GM12878 (cell line): Measurements from ENCODE around the gene SURF2. TPM values are rescaled to one million over a fixed set of nuclear protein-coding genes. Genes with fewer than 3 reads are reported as not detected.

ENCODE experiments used
- BRCA1 ChIP-seq: IDR thresholded peaks from 2 replicates; pipeline ENCODE4 v1.6.1; 2011; ENCODE audit warnings: low read depth, low read length, improper control_type of control experiment
- CBX5 ChIP-seq: sonication (generic); IDR thresholded peaks from 2 replicates; pipeline ENCODE4 v1.6.1; 2016; ENCODE audit warnings: low read depth, moderate library complexity, mild to moderate bottlenecking, inconsistent platforms
- EP300 ChIP-seq, 2 experiments: fragments of 150-350 bp in 1 of 2; IDR thresholded peaks; 2 replicates each; pipeline ENCODE4 v1.6.1; 2011 to 2012; ENCODE audit warnings: low read depth in 2 of 2, low read length in 2 of 2, borderline replicate concordance in 1 of 2, improper control_type of control experiment in 1 of 2, inconsistent platforms in 1 of 2; ENCODE audit not compliant: control insufficient read depth in 1 of 2
- FOS ChIP-seq: IDR thresholded peaks from 3 replicates; pipeline ENCODE4 v1.6.1; 2011; ENCODE audit warnings: borderline replicate concordance; ENCODE audit not compliant: insufficient read length; ENCODE audit errors: extremely low read depth
- JUNB ChIP-seq: IDR thresholded peaks from 2 replicates; pipeline ENCODE4 v1.6.1; 2016; ENCODE audit warnings: antibody characterized with exemption, mild to moderate bottlenecking
- LARP7 ChIP-seq: fragments of 450-650 bp; IDR thresholded peaks from 2 replicates; pipeline ENCODE4 v1.6.1; 2017; ENCODE audit warnings: mild to moderate bottlenecking
- MEF2A ChIP-seq: IDR thresholded peaks from 2 replicates; pipeline ENCODE4 v1.6.1; 2011; ENCODE audit warnings: low read depth, mild to moderate bottlenecking, low read length, moderate library complexity; ENCODE audit not compliant: insufficient read depth
- NBN ChIP-seq: fragments of 450-650 bp; IDR thresholded peaks from 2 replicates; pipeline ENCODE4 v1.6.1; 2016
- NRF1 ChIP-seq: conservative IDR thresholded peaks from 2 replicates; pipeline ENCODE4 v1.6.1; 2011; ENCODE audit warnings: mild to moderate bottlenecking, low read depth, low read length, improper control_type of control experiment
- POLR2AphosphoS5 ChIP-seq: IDR thresholded peaks from 2 replicates; pipeline ENCODE4 v1.6.1; 2011; ENCODE audit warnings: mild to moderate bottlenecking, low read length, inconsistent platforms
- polyA plus RNA-seq, 11 experiments: library from polyadenylated mRNA; depleted of rRNA in 4 of 11; unstranded in 6 of 11; stranded (reverse) in 5 of 11; fragments of >200 nt; fragmentation: Nextera tagmentation in 4 of 11; fragmentation: Illumina TruSeq in 1 of 11; extraction: Ambion mirVana in 4 of 11; extraction: Trizol in 1 of 11; gene quantifications; 1 replicate in 1 of 11; 2 replicates in 10 of 11; pipeline versions ENCODE4 v1.2.1 to v1.2.3, GENCODE V29; 2011 to 2016; ENCODE audit warnings: inconsistent platforms in 2 of 11, missing spikeins in 2 of 11, low read depth in 1 of 11
- total RNA-seq, 4 experiments: library from RNA; depleted of rRNA in 3 of 4; stranded (reverse); fragments of >200 nt in 3 of 4; fragmentation: Illumina TruSeq in 1 of 4; extraction: Trizol in 1 of 4; gene quantifications; 2 replicates each; pipeline versions ENCODE4 v1.2.1 to v1.2.3, GENCODE V29; 2013 to 2021
- TF ChIP-seq, protein P1 (sequence below): fragments of 450-650 bp; IDR thresholded peaks from 2 replicates; pipeline ENCODE4 v1.6.1; 2017; ENCODE audit warnings: borderline replicate concordance
- TF ChIP-seq, protein P2 (sequence below): fragments of 450-650 bp; formaldehyde crosslinking; IDR thresholded peaks from 2 replicates; pipeline ENCODE4 v1.5.0; 2022; ENCODE audit warnings: mild to moderate bottlenecking, missing genetic modification characterization
- TF ChIP-seq, protein P3 (sequence below): fragments of 150-350 bp; IDR thresholded peaks from 2 replicates; pipeline ENCODE4 v1.6.1; 2016; ENCODE audit warnings: low read depth, low read length
- TF ChIP-seq, protein P4 (sequence below): fragments of 450-650 bp; formaldehyde crosslinking; IDR thresholded peaks from 2 replicates; pipeline ENCODE4 v1.4.0; 2022; ENCODE audit warnings: mild to moderate bottlenecking, moderate library complexity
- TF ChIP-seq, protein P5 (sequence below): fragments of 150-350 bp; IDR thresholded peaks from 2 replicates; pipeline ENCODE4 v1.6.1; 2014; ENCODE audit warnings: mild to moderate bottlenecking, low read depth, low read length

SURF2 gene
- total and polyA plus RNA-seq, 10 of the 15 experiments (the other 5 are each of a cell fraction or from before 2014, with no cell fraction given), result 4.0 to 41.7 (median 20.8) TPM

DNA sequence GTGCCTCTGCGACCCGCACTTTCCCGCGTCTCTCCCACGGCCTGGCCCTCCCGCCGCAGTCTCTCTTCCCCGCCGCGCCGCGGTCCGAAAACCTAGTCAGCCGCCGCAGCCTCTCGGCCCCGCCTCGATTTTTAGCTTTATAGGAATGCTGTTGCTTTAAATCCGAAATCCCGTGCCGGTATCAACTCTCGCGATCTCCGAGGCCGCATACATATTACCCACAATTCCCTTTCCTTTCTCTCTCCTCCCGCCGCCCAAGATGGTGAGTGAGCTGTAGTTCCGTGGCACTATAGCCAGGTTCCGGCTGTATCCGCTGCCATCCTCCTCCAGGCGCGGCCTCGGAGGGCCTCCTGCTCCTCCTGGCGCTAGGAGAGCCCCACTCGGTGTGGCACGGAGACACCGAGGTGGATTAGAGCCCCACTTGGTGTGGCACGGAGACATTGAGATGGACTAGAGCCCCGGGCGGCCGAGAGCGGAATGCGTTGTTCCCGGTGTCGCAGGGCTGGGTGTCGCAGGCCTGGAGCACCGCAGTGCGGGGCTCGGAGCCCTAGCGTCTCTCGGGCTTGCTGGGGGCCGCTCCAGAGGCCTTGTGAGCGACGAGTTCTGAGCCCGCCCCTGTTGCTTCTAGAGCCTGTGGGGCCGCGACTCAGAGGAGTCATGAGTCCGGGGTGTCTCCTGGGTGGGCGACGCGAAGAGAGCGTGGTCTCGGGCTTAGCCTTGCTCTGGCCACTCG is 8.2 kb upstream of the SURF2 start, which contains the start of the genes MED22 and RPL7A (continued):
- TF ChIP-seq NRF1, result no peak
- TF ChIP-seq, protein P1, sequence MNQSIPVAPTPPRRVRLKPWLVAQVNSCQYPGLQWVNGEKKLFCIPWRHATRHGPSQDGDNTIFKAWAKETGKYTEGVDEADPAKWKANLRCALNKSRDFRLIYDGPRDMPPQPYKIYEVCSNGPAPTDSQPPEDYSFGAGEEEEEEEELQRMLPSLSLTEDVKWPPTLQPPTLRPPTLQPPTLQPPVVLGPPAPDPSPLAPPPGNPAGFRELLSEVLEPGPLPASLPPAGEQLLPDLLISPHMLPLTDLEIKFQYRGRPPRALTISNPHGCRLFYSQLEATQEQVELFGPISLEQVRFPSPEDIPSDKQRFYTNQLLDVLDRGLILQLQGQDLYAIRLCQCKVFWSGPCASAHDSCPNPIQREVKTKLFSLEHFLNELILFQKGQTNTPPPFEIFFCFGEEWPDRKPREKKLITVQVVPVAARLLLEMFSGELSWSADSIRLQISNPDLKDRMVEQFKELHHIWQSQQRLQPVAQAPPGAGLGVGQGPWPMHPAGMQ, result peak; percentile 86
- peak; percentile 92 for TF ChIP-seq BRCA1
- TF ChIP-seq LARP7, result peak; percentile 72
- no peak for TF ChIP-seq MEF2A
- TF ChIP-seq, protein P2, sequence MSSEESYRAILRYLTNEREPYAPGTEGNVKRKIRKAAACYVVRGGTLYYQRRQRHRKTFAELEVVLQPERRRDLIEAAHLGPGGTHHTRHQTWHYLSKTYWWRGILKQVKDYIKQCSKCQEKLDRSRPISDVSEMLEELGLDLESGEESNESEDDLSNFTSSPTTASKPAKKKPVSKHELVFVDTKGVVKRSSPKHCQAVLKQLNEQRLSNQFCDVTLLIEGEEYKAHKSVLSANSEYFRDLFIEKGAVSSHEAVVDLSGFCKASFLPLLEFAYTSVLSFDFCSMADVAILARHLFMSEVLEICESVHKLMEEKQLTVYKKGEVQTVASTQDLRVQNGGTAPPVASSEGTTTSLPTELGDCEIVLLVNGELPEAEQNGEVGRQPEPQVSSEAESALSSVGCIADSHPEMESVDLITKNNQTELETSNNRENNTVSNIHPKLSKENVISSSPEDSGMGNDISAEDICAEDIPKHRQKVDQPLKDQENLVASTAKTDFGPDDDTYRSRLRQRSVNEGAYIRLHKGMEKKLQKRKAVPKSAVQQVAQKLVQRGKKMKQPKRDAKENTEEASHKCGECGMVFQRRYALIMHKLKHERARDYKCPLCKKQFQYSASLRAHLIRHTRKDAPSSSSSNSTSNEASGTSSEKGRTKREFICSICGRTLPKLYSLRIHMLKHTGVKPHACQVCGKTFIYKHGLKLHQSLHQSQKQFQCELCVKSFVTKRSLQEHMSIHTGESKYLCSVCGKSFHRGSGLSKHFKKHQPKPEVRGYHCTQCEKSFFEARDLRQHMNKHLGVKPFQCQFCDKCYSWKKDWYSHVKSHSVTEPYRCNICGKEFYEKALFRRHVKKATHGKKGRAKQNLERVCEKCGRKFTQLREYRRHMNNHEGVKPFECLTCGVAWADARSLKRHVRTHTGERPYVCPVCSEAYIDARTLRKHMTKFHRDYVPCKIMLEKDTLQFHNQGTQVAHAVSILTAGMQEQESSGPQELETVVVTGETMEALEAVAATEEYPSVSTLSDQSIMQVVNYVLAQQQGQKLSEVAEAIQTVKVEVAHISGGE (CRISPR knock-in tag), result no peak
- peak; percentile 100 for TF ChIP-seq POLR2AphosphoS5
- TF ChIP-seq JUNB, result no peak
- TF ChIP-seq, protein P3, sequence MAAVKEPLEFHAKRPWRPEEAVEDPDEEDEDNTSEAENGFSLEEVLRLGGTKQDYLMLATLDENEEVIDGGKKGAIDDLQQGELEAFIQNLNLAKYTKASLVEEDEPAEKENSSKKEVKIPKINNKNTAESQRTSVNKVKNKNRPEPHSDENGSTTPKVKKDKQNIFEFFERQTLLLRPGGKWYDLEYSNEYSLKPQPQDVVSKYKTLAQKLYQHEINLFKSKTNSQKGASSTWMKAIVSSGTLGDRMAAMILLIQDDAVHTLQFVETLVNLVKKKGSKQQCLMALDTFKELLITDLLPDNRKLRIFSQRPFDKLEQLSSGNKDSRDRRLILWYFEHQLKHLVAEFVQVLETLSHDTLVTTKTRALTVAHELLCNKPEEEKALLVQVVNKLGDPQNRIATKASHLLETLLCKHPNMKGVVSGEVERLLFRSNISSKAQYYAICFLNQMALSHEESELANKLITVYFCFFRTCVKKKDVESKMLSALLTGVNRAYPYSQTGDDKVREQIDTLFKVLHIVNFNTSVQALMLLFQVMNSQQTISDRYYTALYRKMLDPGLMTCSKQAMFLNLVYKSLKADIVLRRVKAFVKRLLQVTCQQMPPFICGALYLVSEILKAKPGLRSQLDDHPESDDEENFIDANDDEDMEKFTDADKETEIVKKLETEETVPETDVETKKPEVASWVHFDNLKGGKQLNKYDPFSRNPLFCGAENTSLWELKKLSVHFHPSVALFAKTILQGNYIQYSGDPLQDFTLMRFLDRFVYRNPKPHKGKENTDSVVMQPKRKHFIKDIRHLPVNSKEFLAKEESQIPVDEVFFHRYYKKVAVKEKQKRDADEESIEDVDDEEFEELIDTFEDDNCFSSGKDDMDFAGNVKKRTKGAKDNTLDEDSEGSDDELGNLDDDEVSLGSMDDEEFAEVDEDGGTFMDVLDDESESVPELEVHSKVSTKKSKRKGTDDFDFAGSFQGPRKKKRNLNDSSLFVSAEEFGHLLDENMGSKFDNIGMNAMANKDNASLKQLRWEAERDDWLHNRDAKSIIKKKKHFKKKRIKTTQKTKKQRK, result no peak
- TF ChIP-seq, protein P4, sequence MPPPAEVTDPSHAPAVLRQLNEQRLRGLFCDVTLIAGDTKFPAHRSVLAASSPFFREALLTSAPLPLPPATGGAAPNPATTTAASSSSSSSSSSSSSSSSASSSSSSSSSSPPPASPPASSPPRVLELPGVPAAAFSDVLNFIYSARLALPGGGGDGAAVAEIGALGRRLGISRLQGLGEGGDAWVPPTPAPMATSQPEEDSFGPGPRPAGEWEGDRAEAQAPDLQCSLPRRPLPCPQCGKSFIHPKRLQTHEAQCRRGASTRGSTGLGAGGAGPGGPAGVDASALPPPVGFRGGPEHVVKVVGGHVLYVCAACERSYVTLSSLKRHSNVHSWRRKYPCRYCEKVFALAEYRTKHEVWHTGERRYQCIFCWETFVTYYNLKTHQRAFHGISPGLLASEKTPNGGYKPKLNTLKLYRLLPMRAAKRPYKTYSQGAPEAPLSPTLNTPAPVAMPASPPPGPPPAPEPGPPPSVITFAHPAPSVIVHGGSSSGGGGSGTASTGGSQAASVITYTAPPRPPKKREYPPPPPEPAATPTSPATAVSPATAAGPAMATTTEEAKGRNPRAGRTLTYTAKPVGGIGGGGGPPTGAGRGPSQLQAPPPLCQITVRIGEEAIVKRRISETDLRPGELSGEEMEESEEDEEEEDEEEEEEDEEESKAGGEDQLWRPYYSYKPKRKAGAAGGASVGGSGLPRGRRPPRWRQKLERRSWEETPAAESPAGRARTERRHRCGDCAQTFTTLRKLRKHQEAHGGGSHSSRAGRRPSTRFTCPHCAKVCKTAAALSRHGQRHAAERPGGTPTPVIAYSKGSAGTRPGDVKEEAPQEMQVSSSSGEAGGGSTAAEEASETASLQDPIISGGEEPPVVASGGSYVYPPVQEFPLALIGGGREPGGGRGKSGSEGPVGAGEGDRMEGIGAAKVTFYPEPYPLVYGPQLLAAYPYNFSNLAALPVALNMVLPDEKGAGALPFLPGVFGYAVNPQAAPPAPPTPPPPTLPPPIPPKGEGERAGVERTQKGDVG (CRISPR knock-in tag), result no peak
- TF ChIP-seq, protein P5, sequence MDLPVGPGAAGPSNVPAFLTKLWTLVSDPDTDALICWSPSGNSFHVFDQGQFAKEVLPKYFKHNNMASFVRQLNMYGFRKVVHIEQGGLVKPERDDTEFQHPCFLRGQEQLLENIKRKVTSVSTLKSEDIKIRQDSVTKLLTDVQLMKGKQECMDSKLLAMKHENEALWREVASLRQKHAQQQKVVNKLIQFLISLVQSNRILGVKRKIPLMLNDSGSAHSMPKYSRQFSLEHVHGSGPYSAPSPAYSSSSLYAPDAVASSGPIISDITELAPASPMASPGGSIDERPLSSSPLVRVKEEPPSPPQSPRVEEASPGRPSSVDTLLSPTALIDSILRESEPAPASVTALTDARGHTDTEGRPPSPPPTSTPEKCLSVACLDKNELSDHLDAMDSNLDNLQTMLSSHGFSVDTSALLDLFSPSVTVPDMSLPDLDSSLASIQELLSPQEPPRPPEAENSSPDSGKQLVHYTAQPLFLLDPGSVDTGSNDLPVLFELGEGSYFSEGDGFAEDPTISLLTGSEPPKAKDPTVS, result no peak
- no peak for TF ChIP-seq EP300 (IDR thresholded peaks at IDR 0.05; ENCODE audit: borderline replicate concordance in 1 of 2, control insufficient read depth in 1 of 2, low read depth in 2 of 2, low read length in 2 of 2)
- TF ChIP-seq FOS, result no peak
- TF ChIP-seq NBN, result peak; percentile 90
- TF ChIP-seq CBX5, result no peak
